NOMO-1 treated with dmso at 0.1 percent for 144 hours (cell line): ENCODE results near the gene CAMTA1.
"Not testable (repeated sequence)": the region's sequence is repeated elsewhere in the genome, so short reads cannot be mapped to it uniquely, and the experiment has no call there.

Experiments
- DNase-seq: peaks from one replicate; lab custom pipeline; 2025; ENCODE audit not compliant: unreplicated experiment; lab: John Stamatoyannopoulos, UW

CAMTA1 gene

DNA sequence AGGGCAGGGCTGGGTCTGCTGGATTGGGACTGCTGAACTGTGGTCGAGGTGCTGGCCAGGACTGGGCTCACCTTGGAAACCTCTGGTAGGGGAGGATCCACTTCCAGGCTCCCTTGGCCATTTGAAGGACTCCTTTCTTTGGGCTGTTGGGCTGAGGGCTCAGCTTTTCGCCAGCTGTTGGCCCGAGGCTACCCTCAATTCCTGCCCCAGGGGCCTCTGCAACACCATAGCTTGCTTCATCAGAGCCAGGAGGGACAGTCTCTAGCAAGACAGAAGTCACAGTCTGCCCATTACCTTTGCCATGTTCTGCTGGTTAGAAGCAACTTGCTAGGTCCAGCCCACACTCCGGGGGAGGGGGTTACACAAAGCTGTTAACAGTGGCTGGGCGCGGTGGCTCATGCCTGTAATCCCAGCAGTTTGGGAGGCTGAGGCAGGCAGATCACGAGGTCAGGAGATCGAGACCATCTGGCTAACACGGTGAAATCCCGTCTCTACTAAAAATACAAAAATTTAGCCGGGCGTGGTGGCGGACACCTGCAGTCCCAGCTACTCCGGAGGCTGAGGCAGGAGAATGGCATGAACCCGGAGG, 25.0 kb downstream of the CAMTA1 start:
- DNase-seq: not testable (repeated sequence)

GRCh38 chr1:6811583-6811982, 26.3 kb downstream of the CAMTA1 start:
- no peak for DNase-seq

GRCh38 chr1:6813165-6813564, 27.9 kb downstream of the CAMTA1 start:
- DNase-seq: no peak

DNA sequence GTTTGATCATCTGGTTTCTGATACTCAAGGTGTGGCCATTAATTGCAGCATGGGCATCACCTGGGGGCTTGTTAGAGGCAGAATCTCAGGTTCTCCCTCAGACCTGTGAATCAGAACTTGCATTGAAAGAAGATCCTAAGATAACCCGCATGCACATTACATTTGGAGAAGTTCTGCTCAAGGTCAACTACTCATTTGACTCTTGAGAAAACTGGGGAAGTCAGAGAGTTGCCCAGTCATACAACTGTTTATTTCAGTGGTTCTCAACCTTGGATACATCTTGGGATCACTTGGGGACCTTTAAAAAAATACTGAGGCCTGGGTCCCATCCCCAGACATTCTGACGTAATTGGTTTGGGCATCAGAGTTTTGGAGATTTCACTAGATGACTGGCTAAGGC, 30.5 kb downstream of the CAMTA1 start:
- no peak for DNase-seq

DNA sequence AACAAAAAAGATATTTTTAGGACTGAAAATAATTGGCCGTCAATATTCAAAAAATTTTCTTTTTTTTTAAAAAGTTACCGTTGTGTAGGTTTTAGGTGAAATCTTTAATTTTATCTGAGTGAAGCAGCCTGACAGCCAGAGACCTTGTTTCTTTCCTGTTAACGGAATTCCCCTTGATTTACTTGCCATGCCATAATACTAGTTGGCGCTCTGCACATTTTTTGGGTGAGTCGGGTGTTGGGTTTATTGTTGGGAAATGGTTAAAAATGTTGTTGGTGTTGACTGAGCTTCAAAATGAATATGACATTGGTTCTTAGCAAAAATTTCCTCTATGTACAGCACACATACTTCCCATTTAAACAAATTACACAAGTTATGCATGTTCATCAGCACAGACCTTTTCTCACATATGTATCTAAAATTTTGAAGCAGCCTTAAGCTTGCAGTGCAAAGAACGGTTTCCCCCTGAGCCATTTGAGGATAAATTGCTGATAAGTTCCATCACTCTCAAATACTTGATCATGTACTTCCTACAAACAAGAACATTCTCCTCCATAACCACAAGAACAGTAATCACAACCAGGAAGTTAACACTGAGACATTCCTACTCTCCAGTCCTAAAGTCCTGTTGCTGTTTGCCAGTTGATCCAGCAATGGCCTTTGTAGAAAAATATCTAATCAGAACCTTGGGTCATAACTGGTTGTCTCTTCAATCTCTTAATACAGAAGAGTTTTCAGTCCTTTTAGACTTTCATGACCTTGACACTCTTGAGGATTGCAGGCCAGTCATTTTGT, 34.2 kb downstream of the CAMTA1 start:
- no peak for DNase-seq

DNA sequence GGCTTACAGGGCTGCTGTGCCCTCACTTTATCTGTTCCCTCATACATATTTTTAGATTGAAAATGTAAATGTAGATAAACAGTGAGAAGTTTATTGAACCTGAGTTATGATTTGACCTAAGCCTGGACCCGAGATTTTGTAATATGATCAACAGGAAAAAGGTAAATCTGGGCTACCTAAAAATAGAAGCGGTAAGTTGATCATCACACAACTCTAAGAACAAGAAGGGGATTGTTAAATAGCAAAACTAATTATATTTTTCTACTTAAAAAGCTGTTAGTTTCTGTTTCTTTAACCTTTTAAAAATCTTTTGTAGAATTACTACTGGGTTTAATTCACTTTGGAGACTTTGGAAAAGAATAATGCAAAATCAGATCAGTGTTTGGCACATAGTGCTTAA, 35.6 kb downstream of the CAMTA1 start:
- no peak for DNase-seq

DNA sequence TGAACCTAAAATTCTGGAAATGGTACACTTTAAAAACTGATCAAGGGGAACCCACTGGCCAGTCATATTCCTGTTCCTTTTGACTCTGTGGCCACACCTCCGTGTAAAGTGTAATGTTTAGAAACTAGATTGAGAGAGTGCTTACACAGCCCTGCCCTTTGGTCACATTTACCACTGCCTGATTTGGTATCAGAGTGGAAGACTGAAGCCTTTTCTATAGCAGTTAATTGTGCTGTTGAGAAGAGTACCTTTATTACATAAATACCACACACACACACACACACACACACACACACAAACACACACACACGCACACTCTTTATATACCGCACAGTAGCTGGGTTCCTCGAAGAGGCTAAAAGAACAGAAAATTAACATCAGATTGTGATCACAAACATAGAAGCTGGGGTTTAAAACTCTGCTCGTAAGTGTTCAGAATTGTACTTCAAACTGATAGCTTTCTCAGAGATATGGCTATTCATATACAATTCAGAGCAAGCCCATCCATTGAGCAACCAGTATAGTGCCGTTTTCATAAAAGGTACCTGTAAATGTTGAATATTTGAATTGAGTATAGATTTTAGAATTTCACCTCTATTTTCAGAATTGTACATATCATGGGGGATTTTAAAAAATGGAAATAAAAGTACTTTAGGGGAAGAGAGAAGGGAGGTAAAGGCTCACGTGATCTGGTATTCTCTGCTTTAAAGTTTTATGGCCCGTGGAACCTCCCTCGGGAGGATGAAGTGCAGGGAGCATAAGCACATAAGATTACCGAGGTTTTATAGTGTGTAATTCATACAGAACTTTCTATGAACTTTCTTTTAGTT, 37.5 kb downstream of the CAMTA1 start:
- no peak for DNase-seq

- DNase-seq: no peak
Measured at GRCh38 chr1:6823793-6824192, 38.5 kb downstream of the CAMTA1 start.

- no peak for DNase-seq
Measured at GRCh38 chr1:6824665-6825368, 39.6 kb downstream of the CAMTA1 start.

DNA sequence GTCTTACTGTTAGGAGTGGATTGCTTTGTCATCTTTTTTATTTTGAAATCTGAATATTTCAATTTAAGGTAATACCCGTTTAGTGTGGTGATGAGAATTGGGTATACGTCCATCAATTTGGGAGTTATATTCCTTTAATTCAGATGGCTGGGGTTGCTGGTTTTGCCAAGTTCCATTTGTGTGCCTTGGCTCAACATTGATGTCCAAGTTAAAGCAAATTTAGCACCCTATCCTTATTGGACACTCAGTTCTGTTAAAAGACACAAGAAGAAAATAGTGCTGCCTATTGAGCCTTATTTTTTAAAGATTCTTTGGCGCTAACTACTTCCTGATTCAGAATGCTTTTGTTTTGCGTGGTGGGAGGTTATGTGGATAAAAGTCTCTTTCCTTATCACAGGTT, 40.6 kb downstream of the CAMTA1 start:
- DNase-seq: no peak

DNA sequence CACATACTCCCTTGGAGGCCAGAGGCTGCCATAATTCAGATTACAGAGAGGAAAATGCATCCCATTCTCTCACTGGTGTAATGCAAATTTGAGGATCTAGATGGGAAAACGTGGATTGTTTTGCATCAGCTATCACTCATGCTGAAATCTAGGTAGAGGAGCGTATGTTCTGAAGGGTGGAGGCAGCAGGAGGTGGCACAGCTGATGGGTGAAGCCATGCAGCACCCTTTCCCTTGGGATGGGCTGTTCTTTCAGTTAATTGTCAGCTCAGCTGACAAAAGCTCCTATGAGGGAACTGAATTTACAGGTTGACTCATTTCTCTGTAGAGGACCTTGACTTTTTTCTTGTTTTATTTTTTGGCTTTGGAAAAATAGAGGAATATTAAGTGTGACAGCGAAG, 41.8 kb downstream of the CAMTA1 start:
- no peak for DNase-seq

DNA sequence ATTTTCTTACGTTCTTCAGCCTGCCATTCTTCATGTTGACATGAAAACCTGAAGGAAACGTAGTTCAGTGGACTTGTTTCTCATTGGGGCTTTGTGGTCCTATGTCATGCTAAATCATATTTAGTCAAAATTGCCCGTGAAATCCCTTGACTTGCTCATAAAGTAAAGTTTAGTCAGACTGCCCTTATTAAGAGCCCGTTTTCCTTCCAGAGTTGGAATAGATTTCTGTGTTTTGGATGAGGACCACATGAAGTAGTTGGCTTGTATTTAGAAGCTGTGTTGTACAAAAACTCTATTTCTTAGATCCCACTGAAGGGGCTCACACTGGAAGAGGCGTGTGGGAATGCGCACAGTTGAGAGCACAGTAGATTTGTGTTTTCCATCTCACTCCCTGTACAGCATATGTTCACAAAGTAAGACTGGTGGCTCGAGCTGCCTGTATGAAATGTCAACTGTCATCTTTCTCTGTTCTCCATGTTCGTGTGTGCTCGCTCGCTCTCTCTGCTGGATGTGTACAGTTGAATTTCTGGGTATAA, 42.4 kb downstream of the CAMTA1 start:
- no peak for DNase-seq

- DNase-seq: no peak
Measured at GRCh38 chr1:6831366-6831765, 46.1 kb downstream of the CAMTA1 start.

DNA sequence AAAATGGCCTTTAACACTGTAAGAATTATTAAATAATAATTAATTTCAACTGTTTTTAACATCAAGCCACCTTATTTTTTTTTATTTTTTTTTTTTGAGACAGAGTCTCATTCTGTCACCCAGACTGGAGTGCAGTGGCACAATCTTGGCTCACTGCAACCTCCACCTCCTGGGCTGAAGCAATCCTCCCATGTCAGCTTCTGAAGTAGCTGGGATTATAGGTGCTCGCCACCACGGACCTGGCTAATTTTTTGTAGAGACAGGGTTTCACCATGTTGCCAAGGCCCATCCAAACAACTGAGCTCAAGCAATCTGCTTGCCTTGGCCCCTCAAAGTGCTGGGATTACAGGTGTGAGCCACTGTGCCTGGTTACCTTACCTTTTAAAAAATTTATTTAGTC, 46.8 kb downstream of the CAMTA1 start:
- not testable (repeated sequence) for DNase-seq

DNA sequence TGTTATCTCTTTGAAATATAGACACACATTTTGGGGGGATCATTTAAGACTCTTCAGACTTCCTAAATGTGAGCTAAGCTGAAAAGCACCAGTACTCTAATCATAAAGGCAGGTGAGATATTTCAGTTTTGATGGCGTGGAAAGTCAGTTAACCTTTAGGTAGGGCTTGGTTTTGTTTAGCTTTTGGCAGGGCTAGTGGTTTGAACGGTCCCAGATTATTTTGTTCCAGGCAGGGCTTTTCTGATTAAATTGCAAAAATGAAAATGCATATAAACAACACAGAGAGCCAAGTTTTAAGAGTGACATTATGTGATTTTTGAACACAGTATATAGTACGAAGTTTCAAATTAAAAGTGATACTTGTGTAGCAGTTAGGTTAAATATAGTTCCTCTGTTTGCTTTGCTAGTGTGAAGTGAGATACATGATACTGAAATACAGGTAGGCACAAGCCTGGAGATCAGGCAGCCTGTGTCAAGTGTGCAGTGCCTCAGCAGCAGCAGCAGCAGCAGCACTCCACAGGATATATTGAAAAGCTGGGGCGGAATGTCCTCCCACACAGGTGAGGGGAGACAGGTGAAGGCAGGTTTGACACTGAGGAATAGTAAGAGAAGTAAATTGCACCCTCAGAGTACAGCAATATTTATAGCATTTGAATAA, 47.4 kb downstream of the CAMTA1 start:
- DNase-seq: no peak

- no peak for DNase-seq
Measured at GRCh38 chr1:6833804-6834203, 48.5 kb downstream of the CAMTA1 start.

GRCh38 chr1:6834366-6834765, 49.1 kb downstream of the CAMTA1 start:
- DNase-seq: no peak

DNA sequence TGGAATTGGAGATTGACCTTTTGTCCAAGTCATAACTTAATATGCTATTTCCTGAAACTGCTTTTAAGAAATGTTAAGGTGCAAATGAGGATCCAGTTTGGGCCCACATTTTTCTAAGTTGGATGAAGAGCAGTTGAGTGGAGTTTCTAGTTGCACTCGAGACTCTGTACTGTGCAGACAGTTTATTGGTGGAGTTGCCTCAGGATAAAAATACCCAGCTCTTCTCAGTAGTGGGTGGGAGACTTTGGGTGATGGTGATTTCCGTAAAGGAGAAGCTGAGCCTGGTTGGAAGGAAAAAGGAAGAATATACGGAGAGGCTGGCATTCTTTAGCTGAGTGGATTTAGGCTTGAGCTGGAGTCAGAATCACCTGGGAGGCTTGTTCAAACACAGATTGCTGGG, 49.9 kb downstream of the CAMTA1 start:
- no peak for DNase-seq

GRCh38 chr1:6842301-6842700, 57.0 kb downstream of the CAMTA1 start:
- no peak for DNase-seq

GRCh38 chr1:6845786-6846185, 60.5 kb downstream of the CAMTA1 start:
- not testable (repeated sequence) for DNase-seq

- DNase-seq: no peak
Measured at GRCh38 chr1:6848816-6849215, 63.6 kb downstream of the CAMTA1 start.
